Mononuclear cell (primary cell): ENCODE results near the gene TGFBI. TPM values are rescaled to one million over a fixed set of nuclear protein-coding genes. Genes with fewer than 3 reads are reported as not detected.

ENCODE experiments used
- H3K27me3 ChIP-seq: 2 replicates; pipeline ENCODE4 v1.6.0; 2011; ENCODE audit warnings: low read length, control low read depth; ENCODE audit not compliant: insufficient read depth
- H3K4me1 ChIP-seq: 2 replicates; pipeline ENCODE4 v1.5.1; 2011; ENCODE audit warnings: mild to moderate bottlenecking, low read length, control low read depth; ENCODE audit not compliant: insufficient read depth
- H3K4me3 ChIP-seq: 2 replicates; pipeline ENCODE4 v1.5.1; 2011; ENCODE audit warnings: mild to moderate bottlenecking, low read length, moderate library complexity
- H3K9me3 ChIP-seq: 2 replicates; pipeline ENCODE4 v1.5.1; 2011; ENCODE audit warnings: low read depth, mild to moderate bottlenecking, control low read depth, low read length
- total RNA-seq: library from RNA; depleted of rRNA; stranded (reverse); fragments of >200 nt; gene quantifications from one replicate; pipeline ENCODE4 v1.2.3, GENCODE V29; 2012

Gene TGFBI
- total RNA-seq: 159 TPM

DNA sequence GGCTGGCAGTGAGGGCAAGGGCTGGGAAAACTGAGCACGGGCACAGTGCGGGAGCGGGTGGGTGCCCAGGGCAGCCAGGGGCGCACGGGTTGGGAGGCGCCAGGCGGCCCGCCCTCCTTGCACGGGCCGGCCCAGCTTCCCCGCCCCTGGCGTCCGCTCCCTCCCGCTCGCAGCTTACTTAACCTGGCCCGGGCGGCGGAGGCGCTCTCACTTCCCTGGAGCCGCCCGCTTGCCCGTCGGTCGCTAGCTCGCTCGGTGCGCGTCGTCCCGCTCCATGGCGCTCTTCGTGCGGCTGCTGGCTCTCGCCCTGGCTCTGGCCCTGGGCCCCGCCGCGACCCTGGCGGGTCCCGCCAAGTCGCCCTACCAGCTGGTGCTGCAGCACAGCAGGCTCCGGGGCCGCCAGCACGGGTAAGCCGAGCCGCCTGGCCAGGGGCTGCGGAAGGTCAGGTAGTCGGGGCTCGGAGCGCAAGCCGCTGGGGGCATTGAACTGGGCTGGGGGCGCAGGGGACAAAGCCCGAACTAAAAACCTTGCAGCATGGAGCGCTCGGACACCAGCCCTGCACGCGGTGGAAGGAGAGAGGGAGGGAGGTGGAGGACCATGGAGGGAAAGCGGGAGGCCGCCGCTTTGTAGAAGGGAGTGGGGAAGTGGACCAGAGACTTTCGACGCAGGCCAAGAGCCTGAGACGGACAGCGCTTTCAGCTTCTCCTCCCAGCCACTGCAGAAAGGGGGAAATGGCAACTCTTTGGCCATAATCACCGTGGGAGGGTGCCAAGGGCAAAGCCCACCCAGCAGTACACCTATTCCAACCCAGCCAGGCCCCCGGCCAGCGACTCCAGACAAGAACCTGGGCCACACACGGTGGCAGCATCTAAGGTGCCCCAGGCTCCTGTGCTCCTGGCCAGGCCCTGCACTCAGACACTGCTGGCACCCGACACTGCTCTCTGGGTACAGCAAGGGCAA, at the start of gene TGFBI:
Gene TGFBI (plus strand): TSS at position 207 of the 961 bp plus-strand sequence. CDS start 68 bp downstream, at position 275.
- peaks cover 10% of the 10 kb centered on the region for H3K27me3 ChIP-seq
- no peaks in the 10 kb centered on the region for H3K9me3 ChIP-seq
- peak within 1 kb of the TSS; percentile 47 for H3K4me3 ChIP-seq
- H3K4me1 ChIP-seq: peaks cover 67% of the 10 kb centered on the region

GRCh38 chr5:135978993-135979392, 49.8 kb upstream of the TGFBI start:
- H3K4me1 ChIP-seq: peaks cover 4% of the 10 kb centered on the region
- no peak overlapping the region for H3K4me3 ChIP-seq
- no peaks in the 10 kb centered on the region for H3K9me3 ChIP-seq
- peaks cover 36% of the 10 kb centered on the region for H3K27me3 ChIP-seq

DNA sequence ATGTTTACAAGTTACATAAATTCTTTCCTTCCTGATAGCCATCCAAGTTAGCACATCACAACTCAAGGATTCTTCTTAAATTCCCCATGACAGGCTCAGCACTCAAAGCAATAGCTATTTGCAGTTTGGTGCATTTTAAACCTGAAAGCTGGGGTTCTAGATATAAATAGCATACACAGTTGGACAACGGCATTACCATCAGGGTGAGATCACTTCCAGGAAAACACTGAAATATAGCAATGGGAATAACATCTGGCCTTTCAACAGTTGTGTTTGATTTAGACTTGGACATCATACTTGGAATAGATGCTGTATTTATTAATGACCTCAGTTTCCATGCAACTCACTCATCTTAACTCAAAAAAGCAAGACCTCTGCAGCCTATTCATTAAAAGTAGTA, 49.3 kb upstream of the TGFBI start:
- Histone ChIP-seq H3K4me3 (no peak overlapping the region), H3K4me1 (peaks cover 4% of the 10 kb centered on the region), H3K27me3 (peaks cover 36% of the 10 kb centered on the region)

GRCh38 chr5:135980620-135981019, 48.2 kb upstream of the TGFBI start:
- H3K9me3 ChIP-seq: no peaks in the 10 kb centered on the region
- H3K27me3 ChIP-seq: peaks cover 24% of the 10 kb centered on the region
- H3K4me3 ChIP-seq: no peak overlapping the region
- peaks cover 4% of the 10 kb centered on the region for H3K4me1 ChIP-seq

More for the DNA sequence above, 49.3 kb upstream of the TGFBI start:
- no peaks in the 10 kb centered on the region for H3K9me3 ChIP-seq

- Histone ChIP-seq H3K4me3 (no peak overlapping the region), H3K4me1 (no peaks in the 10 kb centered on the region), H3K27me3 (no peaks in the 10 kb centered on the region), H3K9me3 (no peaks in the 10 kb centered on the region)
Observed at GRCh38 chr5:135985951-135986350, 42.8 kb upstream of the TGFBI start.

- Histone ChIP-seq H3K27me3 (no peaks in the 10 kb centered on the region), H3K4me3 (no peak overlapping the region), H3K9me3 (no peaks in the 10 kb centered on the region), H3K4me1 (no peaks in the 10 kb centered on the region)
Observed at GRCh38 chr5:135986401-135986800, 42.4 kb upstream of the TGFBI start.

DNA sequence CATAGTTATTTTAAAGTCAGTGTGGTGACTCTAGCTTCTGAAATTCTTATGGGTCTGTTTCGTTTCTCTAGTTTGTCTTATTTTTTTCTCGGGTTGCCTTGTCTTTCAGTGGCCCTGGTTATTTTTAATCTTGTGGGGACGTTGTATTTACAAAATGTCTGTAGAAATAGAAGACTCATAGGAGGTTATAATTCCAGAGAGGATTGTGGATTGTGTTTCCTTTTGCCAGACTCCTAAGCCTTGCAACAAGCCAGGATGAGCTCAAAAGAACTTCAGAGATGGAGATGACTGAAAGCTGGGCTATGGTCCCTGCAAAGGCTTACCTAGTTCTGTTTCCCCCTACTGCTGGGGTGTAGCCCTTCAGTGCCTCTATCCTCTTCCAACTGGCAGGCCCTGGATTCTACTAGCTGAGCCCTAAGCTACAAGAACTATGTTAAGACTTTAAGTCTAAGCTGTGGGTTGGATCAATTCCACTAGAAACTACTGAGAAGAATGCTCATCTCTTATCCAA, 41.8 kb upstream of the TGFBI start:
- no peaks in the 10 kb centered on the region for H3K27me3 ChIP-seq

GRCh38 chr5:135988546-135988945, 40.2 kb upstream of the TGFBI start:
- Histone ChIP-seq H3K4me1 (no peaks in the 10 kb centered on the region), H3K4me3 (no peak overlapping the region), H3K27me3 (no peaks in the 10 kb centered on the region), H3K9me3 (no peaks in the 10 kb centered on the region)

More for the DNA sequence above, 41.8 kb upstream of the TGFBI start:
- no peaks in the 10 kb centered on the region for H3K4me1 ChIP-seq
- H3K9me3 ChIP-seq: no peaks in the 10 kb centered on the region
- H3K4me3 ChIP-seq: no peak overlapping the region

GRCh38 chr5:135989686-135990085, 39.1 kb upstream of the TGFBI start:
- no peak overlapping the region for H3K4me3 ChIP-seq
- no peaks in the 10 kb centered on the region for H3K4me1 ChIP-seq
- H3K9me3 ChIP-seq: no peaks in the 10 kb centered on the region
- H3K27me3 ChIP-seq: no peaks in the 10 kb centered on the region

DNA sequence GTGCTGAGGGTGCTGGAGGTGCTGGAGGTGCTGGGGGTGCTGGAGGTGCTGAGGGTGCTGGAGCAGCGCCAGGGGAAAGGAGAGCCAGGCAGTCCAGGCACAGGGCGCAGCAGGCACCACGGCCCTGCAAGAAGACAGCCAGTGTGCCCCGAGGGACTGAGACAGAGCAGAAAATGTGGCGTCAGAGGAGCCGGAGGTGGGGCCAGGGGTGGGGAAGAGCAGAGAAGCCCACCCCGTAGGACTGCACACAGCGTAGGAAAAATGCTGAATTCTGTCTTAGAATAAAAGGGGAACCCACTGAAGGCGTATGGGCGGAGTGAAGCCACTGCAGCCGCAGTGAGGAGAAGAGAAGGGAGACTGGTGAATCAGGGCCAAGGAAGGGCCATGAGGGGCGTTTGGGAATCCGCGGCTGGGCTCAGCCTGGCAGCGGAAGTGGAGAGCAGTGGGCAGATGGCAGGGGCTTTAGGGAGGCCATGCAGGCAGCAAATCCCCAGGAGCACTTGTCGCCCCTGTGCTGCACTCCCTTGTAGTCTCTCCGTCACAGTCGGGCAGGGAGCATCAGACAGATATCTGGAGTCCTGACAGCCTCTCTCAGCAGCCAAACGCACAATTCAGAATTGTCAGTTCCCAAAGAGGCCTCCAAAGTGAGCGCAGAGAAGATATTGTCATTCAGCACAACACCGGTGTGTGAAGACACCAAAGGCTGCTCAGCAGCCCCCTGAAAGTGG, 38.1 kb upstream of the TGFBI start:
- no peaks in the 10 kb centered on the region for H3K4me1 ChIP-seq
- H3K9me3 ChIP-seq: no peaks in the 10 kb centered on the region
- no peak overlapping the region for H3K4me3 ChIP-seq
- no peaks in the 10 kb centered on the region for H3K27me3 ChIP-seq

DNA sequence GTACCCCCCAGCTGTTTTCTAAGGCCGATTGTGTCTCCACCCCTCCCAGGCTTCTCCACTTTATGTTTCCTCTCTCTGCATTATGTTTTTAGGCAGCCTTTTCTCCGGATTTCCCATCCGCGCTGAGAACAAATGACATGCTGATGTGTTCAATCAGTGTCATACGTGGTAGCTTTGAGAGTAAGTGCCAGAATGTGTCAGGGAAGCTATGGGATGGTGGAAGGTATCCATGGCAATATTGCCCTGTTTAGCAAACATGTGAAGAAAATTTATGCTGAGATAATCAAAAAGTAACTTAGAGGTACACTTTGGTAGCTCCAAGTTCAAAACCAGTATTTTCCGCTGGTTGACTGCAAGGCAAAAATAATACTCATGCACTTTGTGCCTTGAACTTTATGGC, 37.4 kb upstream of the TGFBI start:
- H3K9me3 ChIP-seq: no peaks in the 10 kb centered on the region
- no peak overlapping the region for H3K4me3 ChIP-seq
- no peaks in the 10 kb centered on the region for H3K27me3 ChIP-seq
- H3K4me1 ChIP-seq: no peaks in the 10 kb centered on the region

GRCh38 chr5:135993335-135993879, 35.4 kb upstream of the TGFBI start:
- Histone ChIP-seq H3K4me3 (no peak overlapping the region), H3K9me3 (no peaks in the 10 kb centered on the region), H3K27me3 (no peaks in the 10 kb centered on the region), H3K4me1 (peaks cover 5% of the 10 kb centered on the region)

GRCh38 chr5:135993880-135994636, 34.7 kb upstream of the TGFBI start:
- Histone ChIP-seq H3K27me3 (no peaks in the 10 kb centered on the region), H3K4me1 (peaks cover 12% of the 10 kb centered on the region), H3K4me3 (no peak overlapping the region), H3K9me3 (no peaks in the 10 kb centered on the region)

DNA sequence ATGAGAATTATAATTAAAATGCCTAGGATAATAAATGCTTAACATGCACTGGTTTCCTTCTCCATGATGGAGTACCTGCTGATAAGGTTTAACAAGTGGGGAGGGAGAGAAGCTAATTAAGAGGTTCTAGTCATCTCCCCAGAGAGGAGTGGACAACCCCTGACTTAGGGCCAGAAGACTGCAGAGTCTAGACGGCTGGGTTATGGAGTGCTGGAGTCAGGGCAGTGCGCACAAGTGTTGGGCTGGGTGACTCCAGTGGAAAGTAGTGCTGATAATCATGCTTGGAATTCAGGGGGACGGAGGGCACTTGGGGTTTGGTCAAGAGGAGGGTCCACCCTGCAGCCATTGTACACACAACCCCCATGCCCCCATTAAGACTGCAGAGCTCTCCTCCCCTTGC, 32.8 kb upstream of the TGFBI start:
- peaks cover 31% of the 10 kb centered on the region for H3K4me1 ChIP-seq
- H3K4me3 ChIP-seq: no peak overlapping the region
- H3K9me3 ChIP-seq: no peaks in the 10 kb centered on the region
- H3K27me3 ChIP-seq: no peaks in the 10 kb centered on the region
